Left cardiac atrium (tissue), 4 donors: ENCODE results near the gene NUFIP1. TPM values are rescaled to one million over a fixed set of nuclear protein-coding genes. Genes with fewer than 3 reads are reported as not detected.

Experiments used
- ATAC-seq, 2 donors: fragments of 200-7000 bp; cut with Tn5 transposase; one replicate each; pipeline ENCODE4 v1.9.1; 2020; ENCODE audit warnings: mild to moderate bottlenecking in 2 of 2, moderate library complexity in 2 of 2
- DNase-seq: peaks from one replicate; pipeline ENCODE4 v3.0.0-alpha.2; 2020
- intact Hi-C, 2 donors: fragments of 100-400 bp; cut with DNase I; formaldehyde crosslinking; loops; one replicate each; pipeline versions ENCODE4 v1.14.1 to v1.15.1; 2022 to 2023
- total RNA-seq, 2 donors: library from RNA; stranded (reverse); fragmentation: NEBNext Ultra II Directional; extraction: Animal tissue kit (Norgen Biotek cat#: 25700); gene quantifications; one replicate each; pipeline ENCODE4 v1.2.1, GENCODE V29; 2021
- donor health status: DM: no; HTN: yes; CAD: no.
- donor health status: DM: no; HTN: yes; CAD: no; lungs with severe emphysema.
- donor health status: DM: yes; HTN: yes; CAD: no.
- donor health status: Dilated cardiomyopathy.

The NUFIP1 gene
- total RNA-seq, 2 donors from 2014 or later = 3.0 to 4.7 TPM

- ATAC-seq = no peak
- DNase-seq = no peak
- intact Hi-C loops = no loop called here
These were observed 61.3 kb downstream of the NUFIP1 start for GRCh38 chr13:44927968-44928367.

DNA sequence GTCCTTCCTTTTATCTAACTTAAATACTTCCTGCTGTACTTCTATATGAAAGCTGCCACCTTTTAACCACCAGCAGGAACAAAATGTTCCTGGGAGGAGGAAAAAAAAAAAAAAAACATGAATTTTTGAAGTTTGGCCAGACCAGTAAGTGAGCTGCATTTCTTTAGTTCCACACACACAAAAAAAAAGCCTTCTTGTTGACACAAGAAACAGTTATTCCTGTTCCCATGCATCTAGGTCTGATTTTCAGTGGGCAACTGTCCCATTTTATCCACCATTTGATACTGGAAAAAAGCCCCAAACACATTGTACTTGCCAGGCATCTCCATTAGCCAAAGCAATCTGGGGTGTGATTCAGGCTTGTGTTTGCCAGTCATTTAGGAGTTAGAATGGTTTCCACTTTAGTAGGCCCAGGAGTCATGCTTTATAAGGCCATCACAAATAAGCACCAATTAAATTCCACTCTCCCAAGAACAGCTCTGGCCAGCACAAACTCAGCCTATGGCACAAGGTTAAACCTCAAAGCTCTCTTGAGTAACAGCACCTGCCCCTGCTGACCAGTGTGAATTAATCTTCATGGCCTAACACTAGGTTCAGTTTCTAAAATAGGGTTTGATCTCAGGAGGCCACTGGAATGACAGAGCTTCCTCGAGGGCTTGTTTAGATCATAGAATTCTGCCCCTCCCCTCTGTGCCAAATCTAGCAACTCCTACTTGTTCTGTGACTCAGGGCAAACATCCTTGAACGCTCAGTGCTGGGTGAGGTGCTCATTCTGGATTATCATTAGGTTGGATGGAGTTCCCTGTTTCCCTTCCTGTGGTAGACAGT, 67.1 kb downstream of the NUFIP1 start:
- DNase-seq (peak; percentile 45), ATAC-seq (peak; percentile 10 to 56)
- intact Hi-C loops = no loop called here

- intact Hi-C loops = no loop called here
- ATAC-seq = no peak
- no peak for DNase-seq
These were observed 67.9 kb downstream of the NUFIP1 start for GRCh38 chr13:44921246-44921877.

DNA sequence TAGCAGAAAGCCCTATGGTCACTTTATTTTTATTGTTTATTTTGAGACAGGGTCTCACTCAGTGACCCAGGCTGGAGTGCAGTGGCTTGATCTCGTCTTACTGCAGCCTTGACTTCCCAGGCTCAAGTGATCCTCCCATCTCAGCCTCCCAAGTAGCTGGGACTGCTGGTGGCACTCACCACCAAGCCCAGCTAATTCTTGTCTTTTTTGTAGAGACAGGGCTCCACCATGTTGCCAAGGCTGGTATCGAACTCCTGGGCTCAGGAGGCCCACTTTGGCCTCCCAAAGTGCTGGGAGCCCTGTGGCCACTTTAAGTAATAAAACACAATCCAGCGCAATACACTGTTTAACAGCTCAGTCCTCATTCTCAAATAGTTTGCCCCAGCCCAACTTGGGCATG, 69.3 kb downstream of the NUFIP1 start:
- DNase-seq = no peak
- intact Hi-C loops = no loop called here
- no peak for ATAC-seq

DNA sequence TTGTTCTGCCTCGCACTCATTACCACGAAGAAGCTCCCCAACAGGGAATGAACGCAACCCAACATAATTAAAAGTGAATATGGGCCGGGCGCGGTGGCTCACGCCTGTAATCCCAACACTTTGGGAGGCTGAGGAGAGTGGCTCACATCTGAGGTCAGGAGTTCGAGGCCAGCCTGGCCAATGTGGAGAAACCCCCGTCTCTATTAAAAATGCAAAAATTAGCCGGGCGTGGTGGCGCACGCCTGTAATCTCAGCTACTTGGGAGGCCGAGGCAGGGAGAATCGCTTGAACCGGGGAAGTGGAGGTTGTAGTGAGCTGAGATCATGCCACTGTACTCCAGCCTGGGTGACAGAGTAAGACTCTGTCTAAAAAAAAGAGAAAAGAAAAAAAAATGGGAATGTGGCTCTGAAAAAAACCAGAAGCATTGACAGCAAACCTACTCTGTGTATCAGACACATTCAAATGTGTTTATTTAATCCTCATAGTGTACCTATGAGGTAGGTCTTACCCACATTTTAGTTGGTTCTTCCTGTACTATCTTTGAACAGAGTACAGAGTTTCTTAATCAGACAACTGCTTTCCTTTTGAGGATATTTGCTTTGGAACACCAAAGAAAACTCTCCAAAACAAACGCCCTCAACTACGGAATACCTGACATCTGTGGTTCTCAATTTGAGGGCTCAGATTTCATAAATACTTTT, 70.0 kb downstream of the NUFIP1 start:
- ATAC-seq = no peak
- intact Hi-C loops = loop anchor here in 1 of 2 donors (5.0 kb wide), 2 partner anchors 48 to 342 kb away; partner anchors contain the start of gene TSC22D1

DNA sequence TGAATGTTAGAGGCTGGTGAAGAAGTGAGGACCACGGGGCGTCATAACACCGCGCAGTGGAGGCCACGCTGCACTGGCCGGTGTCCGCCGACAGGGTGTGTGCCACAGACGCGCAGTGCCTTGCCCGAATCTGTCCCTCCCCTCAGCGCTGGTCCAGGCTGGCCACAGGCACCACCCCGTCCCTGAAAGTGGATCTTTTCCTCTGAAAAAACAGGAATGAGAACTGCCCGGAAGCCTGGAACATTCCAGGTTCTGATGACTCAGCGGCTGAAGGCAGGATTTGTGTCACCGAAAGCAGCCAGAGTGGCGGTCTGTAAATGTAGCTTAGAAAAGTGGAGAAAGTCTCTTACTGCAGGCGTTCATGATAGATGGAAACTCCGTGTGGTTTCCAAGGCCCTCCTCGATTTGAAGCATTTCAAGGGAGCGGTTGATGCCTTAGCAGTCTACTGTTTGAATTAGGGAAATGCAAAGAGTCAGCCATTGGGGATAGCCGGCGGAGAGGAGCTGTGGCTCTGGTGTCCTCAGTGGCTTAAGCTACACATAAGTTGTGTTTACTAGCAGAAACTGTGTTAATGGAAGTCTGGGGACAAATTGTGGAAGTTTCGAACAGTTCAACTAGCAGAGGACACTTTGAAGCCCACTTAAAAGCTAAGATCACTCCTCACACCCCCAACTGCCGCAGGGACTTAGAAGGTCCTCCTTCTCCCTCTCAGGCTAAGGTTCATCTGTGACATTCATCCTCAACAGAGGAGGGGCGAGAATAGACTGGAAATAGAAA, 70.8 kb downstream of the NUFIP1 start:
- peak; percentile 91 to 92 for ATAC-seq
- peak; percentile 93 for DNase-seq

More for the DNA sequence above, 70.0 kb downstream of the NUFIP1 start:
- no peak for DNase-seq

DNA sequence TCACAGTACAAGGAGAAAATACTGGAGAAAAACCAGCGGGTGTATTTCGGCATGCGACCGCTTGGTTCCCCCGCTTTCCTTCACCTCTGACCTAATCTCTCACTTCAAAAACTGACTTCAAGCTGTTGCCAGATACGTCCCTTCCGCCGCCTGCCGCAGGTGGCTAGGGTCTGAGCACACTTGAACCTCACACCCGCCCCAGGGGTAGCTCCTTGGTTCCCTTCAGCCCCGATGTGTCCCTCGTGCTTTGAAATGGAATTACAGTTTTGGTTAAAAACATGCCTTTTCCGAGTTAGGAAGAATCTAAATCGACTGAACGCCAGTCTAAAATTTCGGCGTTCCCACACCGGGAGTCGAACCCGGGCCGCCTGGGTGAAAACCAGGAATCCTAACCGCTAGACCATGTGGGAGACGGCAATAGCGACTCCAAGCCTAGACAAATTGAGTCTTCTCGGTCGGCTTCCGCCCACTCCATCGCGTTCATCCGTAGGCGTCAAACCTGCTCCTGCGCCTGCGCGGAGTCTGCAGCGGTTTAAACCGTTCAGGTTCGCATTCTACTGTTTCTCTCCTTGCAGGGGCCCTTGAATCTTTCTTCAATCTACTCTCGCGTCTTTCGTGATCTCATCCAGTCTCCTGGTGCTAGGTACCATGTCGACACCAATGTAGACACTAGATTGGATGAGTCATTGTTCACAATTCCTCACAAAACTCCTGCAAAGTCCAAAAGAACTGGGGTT, 71.5 kb downstream of the NUFIP1 start:
- intact Hi-C loops = loop anchor here in 1 of 2 donors (5.0 kb wide), 2 partner anchors 50 to 340 kb away; partner anchors contain the start of gene TSC22D1
- ATAC-seq = peak; percentile 87 to 94
- DNase-seq = peak; percentile 94

More for the DNA sequence above, 70.8 kb downstream of the NUFIP1 start:
- intact Hi-C loops = loop anchor here in 1 of 2 donors (5.0 kb wide), 2 partner anchors 49 to 341 kb away; partner anchors contain the start of gene TSC22D1

- intact Hi-C loops = no loop called here
- no peak for DNase-seq
- no peak for ATAC-seq
These were observed 76.8 kb downstream of the NUFIP1 start for GRCh38 chr13:44912278-44913016.

DNA sequence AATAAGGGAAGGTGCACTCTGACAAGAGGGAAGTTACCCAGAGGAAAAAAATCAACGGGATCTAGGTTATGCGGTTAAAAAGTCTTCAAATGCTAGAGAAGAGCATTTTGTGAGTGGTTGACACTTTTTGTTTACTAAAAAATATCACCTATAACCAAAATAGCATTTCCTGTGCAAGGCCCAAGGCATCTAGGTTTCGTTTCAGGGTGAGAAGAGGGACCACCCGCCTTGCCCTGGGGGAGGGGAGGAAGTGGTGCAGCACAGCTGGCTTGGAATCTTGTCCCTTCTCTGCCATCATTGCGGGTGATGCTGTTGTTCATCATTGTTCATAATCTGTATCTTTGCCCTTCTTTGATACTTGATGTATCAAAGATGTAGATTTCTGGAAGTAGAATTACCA, 80.6 kb downstream of the NUFIP1 start:
- intact Hi-C loops = no loop called here

GRCh38 chr13:44908266-44908665, 81.0 kb downstream of the NUFIP1 start:
- DNase-seq (no peak), ATAC-seq (no peak)
- intact Hi-C loops = no loop called here

More for the DNA sequence above, 80.6 kb downstream of the NUFIP1 start:
- DNase-seq = no peak
- no peak for ATAC-seq

DNA sequence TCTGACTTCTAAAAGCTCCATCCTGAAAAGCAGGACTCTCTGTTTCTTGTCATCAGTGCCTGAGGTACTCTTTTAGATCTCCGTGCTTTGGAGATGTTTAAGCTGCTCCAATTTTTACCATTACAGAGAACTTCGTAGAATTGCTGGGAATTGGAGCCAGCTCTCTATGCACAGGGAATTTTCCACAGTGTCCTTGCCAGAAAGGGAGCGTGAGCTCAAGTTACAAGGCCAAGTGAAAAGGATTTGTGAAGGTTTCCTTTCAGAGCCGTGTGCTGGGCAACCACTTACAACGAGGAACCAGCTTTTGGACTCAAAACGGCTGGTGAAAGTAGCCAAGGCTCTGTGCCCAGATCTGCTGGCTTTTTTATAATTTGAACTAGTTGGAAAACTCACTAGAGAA, 82.6 kb downstream of the NUFIP1 start:
- intact Hi-C loops = no loop called here
- DNase-seq = no peak
- peak; percentile 13 to 45 for ATAC-seq

- intact Hi-C loops = no loop called here
These were observed 83.0 kb downstream of the NUFIP1 start for GRCh38 chr13:44906230-44906629.

GRCh38 chr13:44905556-44905955, 83.7 kb downstream of the NUFIP1 start:
- no peak for ATAC-seq

More at GRCh38 chr13:44906230-44906629, 83.0 kb downstream of the NUFIP1 start:
- DNase-seq = no peak
- ATAC-seq = no peak

DNA sequence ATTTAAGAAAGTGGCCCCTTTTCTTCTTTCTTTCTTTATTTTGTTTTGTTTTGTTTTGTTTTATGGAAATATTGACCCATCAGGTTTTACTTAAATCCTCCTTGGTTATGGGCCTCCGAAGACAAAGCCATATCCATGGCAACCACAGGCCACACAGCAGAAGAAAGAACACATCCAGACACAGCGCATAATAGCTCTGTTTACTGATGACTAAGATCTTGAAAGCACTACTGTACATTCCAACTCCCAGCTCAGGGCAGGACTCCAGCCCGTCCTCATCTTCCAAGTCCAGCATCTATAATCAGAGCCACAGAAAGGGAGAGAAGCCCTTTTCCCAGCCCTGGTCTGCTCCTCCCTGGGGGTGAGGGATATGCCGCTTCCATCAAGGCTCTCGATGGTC, 84.3 kb downstream of the NUFIP1 start:
- DNase-seq = peak; percentile 45
- peak; percentile 25 to 84 for ATAC-seq
- intact Hi-C loops = no loop called here

More at GRCh38 chr13:44905556-44905955, 83.7 kb downstream of the NUFIP1 start:
- intact Hi-C loops = no loop called here
- no peak for DNase-seq

GRCh38 chr13:44903574-44903985, 85.7 kb downstream of the NUFIP1 start:
- intact Hi-C loops = no loop called here
- DNase-seq (peak; percentile 84), ATAC-seq (peak; percentile 85 to 91)

GRCh38 chr13:44902738-44903137, 86.5 kb downstream of the NUFIP1 start:
- no peak for ATAC-seq
- intact Hi-C loops = no loop called here
- no peak for DNase-seq

- ATAC-seq (no peak), DNase-seq (no peak)
- intact Hi-C loops = no loop called here
These were observed 89.3 kb downstream of the NUFIP1 start for GRCh38 chr13:44899967-44900366.
